Adrenal gland (tissue), 19 donors: ENCODE data around the gene GPR171. TPM values are rescaled to one million over a fixed set of nuclear protein-coding genes. Genes with fewer than 3 reads are reported as not detected.
"Not testable (repeated sequence)": the region's sequence is repeated elsewhere in the genome, so short reads cannot be mapped to it uniquely, and the experiment has no call there.

Experiments used
- DNase-seq, 7 donors: peaks; one replicate each; pipeline ENCODE4 v3.0.0-alpha.2; 2019 to 2020
- H3K27ac ChIP-seq, 5 donors: fragments of 200-600 bp; sonication (generic) in 4 of 5; 1 replicate in 3 of 5; 2 replicates in 2 of 5; pipeline versions ENCODE4 v1.5.1 to v1.8.0; 2016 to 2020; ENCODE audit warnings: mild to moderate bottlenecking in 1 of 5
- H3K27me3 ChIP-seq: fragments of 200-600 bp; 2 replicates; pipeline ENCODE4 v1.8.0; 2021
- H3K36me3 ChIP-seq, 2 donors: fragments of 200-600 bp; replicated peaks in 1 of 2; 1 replicate in 1 of 2; 2 replicates in 1 of 2; pipeline versions ENCODE4 v1.5.1 to v1.8.0; 2018 to 2022
- H3K4me1 ChIP-seq, 2 donors: fragments of 200-600 bp; replicated peaks in 1 of 2; 1 replicate in 1 of 2; 2 replicates in 1 of 2; pipeline versions ENCODE4 v1.5.1 to v1.8.0; 2018 to 2021
- H3K4me3 ChIP-seq, 4 donors: fragments of 200-600 bp; sonication (generic) in 3 of 4; one replicate each; pipeline ENCODE4 v1.5.1; 2016 to 2018
- H3K9me3 ChIP-seq, 3 donors: fragments of 200-600 bp; sonication (generic) in 1 of 3; replicated peaks in 1 of 3; 1 replicate in 2 of 3; 2 replicates in 1 of 3; pipeline versions ENCODE4 v1.5.1 to v1.8.0; 2016 to 2021
- CTCF ChIP-seq, 6 experiments: fragments of 450-650 bp in 4 of 6; fragments of 200-600 bp in 2 of 6; sonication (generic) in 1 of 6; IDR thresholded peaks; 1 replicate in 5 of 6; 2 replicates in 1 of 6; pipeline versions ENCODE4 v1.5.1 to v1.8.0; 2016 to 2021; ENCODE audit warnings: antibody characterized with exemption in 6 of 6, mild to moderate bottlenecking in 2 of 6, moderate library complexity in 1 of 6
- POLR2A ChIP-seq, 2 donors: fragments of 450-650 bp; IDR thresholded peaks; one replicate each; pipeline ENCODE4 v1.6.1; 2017; ENCODE audit warnings: antibody characterized with exemption in 2 of 2, mild to moderate bottlenecking in 2 of 2, moderate library complexity in 1 of 2
- WGBS, 4 donors: extraction: QIAGEN DNeasy Blood & Tissue Kit in 2 of 4; methylation state at CpG; one replicate each; pipeline versions ENCODE4 v1.1.5 to v1.1.7; 2013 to 2017; 5-methylcytosine and 5-hydroxymethylcytosine counted together
- intact Hi-C, 2 donors: fragments of 100-400 bp; cut with DNase I; formaldehyde crosslinking; loops; one replicate each; pipeline versions ENCODE4 v1.14.1 to v1.15.0; 2022 to 2023
- long read RNA-seq, 10 donors: library from polyadenylated mRNA in 3 of 10; unstranded in 2 of 10; stranded (forward) in 1 of 10; transcript quantifications; one replicate each; pipeline ENCODE4 v2.0.0 and lab custom pipeline, GENCODE V29; 2021 to 2026
- polyA plus RNA-seq, 3 donors: library from polyadenylated mRNA; stranded (reverse); fragments of 200-250 nt in 2 of 3; fragments of 350-450 nt in 1 of 3; fragmentation: Illumina TruSeq in 1 of 3; extraction: RNeasy Lipid Tissue Mini Kit (QIAGEN cat#74804) in 1 of 3; gene quantifications; one replicate each; pipeline ENCODE4 v1.2.3, GENCODE V29; 2013 to 2014
- total RNA-seq, 9 donors: library from RNA; depleted of rRNA in 4 of 9; stranded (reverse); fragments of >200 nt in 4 of 9; fragments of 120-200 nt in 1 of 9; fragmentation: NEBNext Ultra II Directional in 1 of 9; extraction: Animal tissue kit (Norgen Biotek cat#: 25700) in 1 of 9; gene quantifications; one replicate each; pipeline versions ENCODE4 v1.1.0 to v1.2.4, GENCODE V29; 2013 to 2023
- donor health status: healthy with polysubstance abuse.
- donor health status: Bipolar disorder and iron deficiency.
- donor health status: DM: yes; HTN: yes; CAD: no.
- donor health status: DM: no; HTN: no; CAD: no.
- donor health status: DM: no; HTN: no; CAD: no.
- donor health status: DM: yes; HTN: yes; CAD: no.

The GPR171 gene
- 1 to 10 TPM in 1 of 9 donors, under 1 TPM in 6, not detected in 2; 0.06 to 1.3 (median 0.41) TPM for total RNA-seq
- 1 to 10 TPM in 1 of 3 donors, under 1 TPM in 2; 0.44 to 2.0 (median 0.64) TPM for polyA plus RNA-seq
- long read RNA-seq, donor 1: 0 reads
- long read RNA-seq, donor 2: 0 reads
- long read RNA-seq, donor 3: 0 reads
- long read RNA-seq, donor 4: 0 reads
- long read RNA-seq, donor 5: 0 reads
- long read RNA-seq, donor 6: 0 reads
- long read RNA-seq, donor 7, partial matches to known transcripts: 0 of 1 reads
- long read RNA-seq, donor 7, other reads (novel, unspliced or antisense): 0 of 1 reads
- long read RNA-seq, donor 8, partial matches to known transcripts: 0 of 1 reads
- long read RNA-seq, donor 8, other reads (novel, unspliced or antisense): 0 of 1 reads
- long read RNA-seq, donor 9, partial matches to known transcripts: 0 of 1 reads
- long read RNA-seq, donor 9, other reads (novel, unspliced or antisense): 0 of 1 reads
- long read RNA-seq, donor 10, partial matches to known transcripts: 0 of 1 reads
- long read RNA-seq, donor 10, other reads (novel, unspliced or antisense): 0 of 1 reads

DNA sequence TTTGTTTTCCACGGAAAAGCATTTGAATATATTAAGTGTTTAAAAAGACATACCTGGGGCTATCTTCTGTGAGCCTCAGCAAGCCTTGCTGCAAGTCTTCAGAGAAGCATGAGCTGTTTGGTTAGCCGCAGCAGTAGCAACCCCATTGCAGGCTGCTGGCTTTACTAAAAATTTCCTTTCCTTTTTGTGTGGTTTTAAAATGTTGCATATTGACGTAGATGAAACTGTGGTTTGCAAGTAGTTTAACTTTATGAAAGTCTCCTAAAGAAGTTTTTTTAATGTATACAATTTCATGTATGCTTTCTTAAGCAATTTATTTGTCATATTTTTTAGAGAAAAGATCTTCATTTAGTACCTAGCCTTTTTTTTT, at the start of gene GPR171:
Gene GPR171 (minus strand): TSS at position 166 of the 370 bp plus-strand sequence. CDS start 3,830 bp downstream, outside the sequence.
- WGBS, 4 donors: 87 to 93% (median 90%) methylated on average over 3 of the region's 3 CpGs
- no peak within 1 kb of the TSS for H3K4me3 ChIP-seq

GRCh38 chr3:151248772-151249337, 45.8 kb upstream of the GPR171 start:
- DNase-seq: no peak
- TF ChIP-seq CTCF (IDR thresholded peaks at IDR 0.05): no peak
- no peak for TF ChIP-seq POLR2A (IDR thresholded peaks at IDR 0.05)
- Histone ChIP-seq H3K9me3 (no peaks in the 10 kb centered on the region), H3K27me3 (no peaks in the 10 kb centered on the region), H3K27ac (no peak overlapping the region), H3K4me1 (peaks cover 0 to 8% of the 10 kb centered on the region in 2 donors), H3K36me3 (no peaks in the 10 kb centered on the region), H3K4me3 (no peak overlapping the region)
- intact Hi-C loops: no loop called here
- 59 to 72% (median 69%) methylated on average over 3 of the region's 3 CpGs for WGBS, 4 donors

More for the DNA sequence above, at the start of gene GPR171:
- intact Hi-C loops: no loop called here
- Histone ChIP-seq H3K36me3 (no peaks in the 10 kb centered on the region), H3K9me3 (no peaks in the 10 kb centered on the region), H3K4me1 (peaks cover 0 to 4% of the 10 kb centered on the region in 2 donors), H3K27ac (no peak within 1 kb of the TSS), H3K27me3 (no peaks in the 10 kb centered on the region)
- TF ChIP-seq POLR2A (IDR thresholded peaks at IDR 0.05): no peak
- no peak for TF ChIP-seq CTCF (IDR thresholded peaks at IDR 0.05)
- no peak for DNase-seq

GRCh38 chr3:151242006-151242405, 39.0 kb upstream of the GPR171 start:
- 87 to 100% (median 94%) methylated on average over 7 to 18 of the region's 18 CpGs for WGBS, 4 donors

DNA sequence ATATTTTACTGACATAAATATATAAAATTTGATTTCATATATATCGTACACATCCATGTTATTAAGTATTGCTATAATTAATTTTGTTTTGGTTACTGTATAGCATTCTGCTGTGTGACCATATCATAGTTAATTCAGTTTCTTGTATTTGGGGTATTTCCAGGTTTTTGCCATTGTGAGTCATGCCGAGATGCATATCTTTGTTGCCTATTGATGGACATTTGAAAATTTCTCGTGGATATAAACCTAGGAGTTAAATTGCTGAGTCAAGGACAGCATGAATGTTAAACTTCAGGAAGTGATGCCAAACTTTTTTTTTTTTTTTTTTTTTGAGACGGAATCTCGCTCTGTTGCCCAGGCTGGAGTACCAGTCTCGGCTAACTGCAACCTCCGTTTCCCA, 33.7 kb upstream of the GPR171 start:
- DNase-seq: no peak
- 82 to 89% (median 86%) methylated on average over 7 of the region's 7 CpGs for WGBS, 4 donors
- no peaks in the 10 kb centered on the region for H3K4me1 ChIP-seq
- no peaks in the 10 kb centered on the region for H3K27me3 ChIP-seq
- intact Hi-C loops: no loop called here
- H3K36me3 ChIP-seq: no peaks in the 10 kb centered on the region
- no peak overlapping the region for H3K4me3 ChIP-seq
- H3K9me3 ChIP-seq: no peaks in the 10 kb centered on the region
- TF ChIP-seq CTCF (IDR thresholded peaks at IDR 0.05) (no peak), POLR2A (IDR thresholded peaks at IDR 0.05) (no peak)
- H3K27ac ChIP-seq: no peak overlapping the region

More at GRCh38 chr3:151242006-151242405, 39.0 kb upstream of the GPR171 start:
- DNase-seq, H3K9me3 ChIP-seq, H3K4me1 ChIP-seq, H3K36me3 ChIP-seq, H3K4me3 ChIP-seq, intact Hi-C loops, H3K27ac ChIP-seq, H3K27me3 ChIP-seq: not testable (repeated sequence)
